ENCODE results near the gene PEX13. TPM values are rescaled to one million over a fixed set of nuclear protein-coding genes. Genes with fewer than 3 reads are reported as not detected.
A peak's percentile ranks its signal among the peaks of the same experiment; 100 is the strongest.

Gene PEX13
- total RNA-seq, 1 experiment from 2014 or later = 32.6 TPM

GRCh38 chr2:61057562-61057961, 40.0 kb downstream of the PEX13 start:
- H4K20me1 ChIP-seq (ENCODE audit: insufficient read depth, low read depth, low read length) = no peaks in the 10 kb centered on the region
- H3K27ac ChIP-seq (ENCODE audit: low read length) = no peak overlapping the region
- H3K36me3 ChIP-seq (ENCODE audit: insufficient read depth, low read length) = no peaks in the 10 kb centered on the region
- H3K9me3 ChIP-seq (ENCODE audit: low read length) = no peaks in the 10 kb centered on the region
- no peaks in the 10 kb centered on the region for H3K4me1 ChIP-seq (ENCODE audit: low read length)
- H3K9me2 ChIP-seq (replicated peaks; ENCODE audit: insufficient read depth, low read length) = no peaks in the 10 kb centered on the region
- no peak for DNase-seq
- no peak overlapping the region for H3K4me3 ChIP-seq (ENCODE audit: low read length)
- H3K27me3 ChIP-seq (ENCODE audit: low read length) = no peaks in the 10 kb centered on the region
- no peak overlapping the region for H3K9ac ChIP-seq (ENCODE audit: low read length)
- no peak overlapping the region for H2AFZ ChIP-seq (ENCODE audit: low read length)
- no peaks in the 10 kb centered on the region for H3K79me2 ChIP-seq (ENCODE audit: low read length)
- no peak overlapping the region for H3K4me2 ChIP-seq (ENCODE audit: low read depth, low read length, poor library complexity, severe bottlenecking)

- Histone ChIP-seq H2AFZ (ENCODE audit: low read length) (no peak overlapping the region), H3K27me3 (ENCODE audit: low read length) (no peaks in the 10 kb centered on the region), H3K27ac (ENCODE audit: low read length) (no peak overlapping the region), H3K4me2 (ENCODE audit: low read depth, low read length, poor library complexity, severe bottlenecking) (no peak overlapping the region), H4K20me1 (ENCODE audit: insufficient read depth, low read depth, low read length) (no peaks in the 10 kb centered on the region), H3K9me3 (ENCODE audit: low read length) (no peaks in the 10 kb centered on the region), H3K79me2 (ENCODE audit: low read length) (no peaks in the 10 kb centered on the region), H3K4me3 (ENCODE audit: low read length) (no peak overlapping the region), H3K9me2 (replicated peaks; ENCODE audit: insufficient read depth, low read length) (no peaks in the 10 kb centered on the region), H3K9ac (ENCODE audit: low read length) (no peak overlapping the region), H3K4me1 (ENCODE audit: low read length) (no peaks in the 10 kb centered on the region), H3K36me3 (ENCODE audit: insufficient read depth, low read length) (no peaks in the 10 kb centered on the region)
- no peak for DNase-seq
These were observed 41.9 kb downstream of the PEX13 start for GRCh38 chr2:61059382-61059781.

GRCh38 chr2:61065714-61066709, 48.5 kb downstream of the PEX13 start, which contains the start of gene SANBR:
TSS of gene SANBR (plus strand) at chr2:61065871. CDS start at chr2:61070351, 4,480 bp downstream.
- Histone ChIP-seq H2AFZ (ENCODE audit: low read length) (peak within 1 kb of the TSS; percentile 93), H3K36me3 (ENCODE audit: insufficient read depth, low read length) (peaks cover 8% of the 10 kb centered on the region), H3K27me3 (ENCODE audit: low read length) (no peaks in the 10 kb centered on the region), H3K4me2 (ENCODE audit: low read depth, low read length, poor library complexity, severe bottlenecking) (peak within 1 kb of the TSS; percentile 89), H3K9me2 (replicated peaks; ENCODE audit: insufficient read depth, low read length) (no peaks in the 10 kb centered on the region), H3K4me3 (ENCODE audit: low read length) (peak within 1 kb of the TSS; percentile 88), H3K79me2 (ENCODE audit: low read length) (peaks cover 36% of the 10 kb centered on the region), H3K4me1 (ENCODE audit: low read length) (peaks cover 18% of the 10 kb centered on the region), H3K9ac (ENCODE audit: low read length) (peak within 1 kb of the TSS; percentile 85), H4K20me1 (ENCODE audit: insufficient read depth, low read depth, low read length) (no peaks in the 10 kb centered on the region), H3K9me3 (ENCODE audit: low read length) (no peaks in the 10 kb centered on the region), H3K27ac (ENCODE audit: low read length) (peak within 1 kb of the TSS; percentile 19; the same call in 1 of the 2 replicates)
- peak; percentile 97 for DNase-seq

- Histone ChIP-seq H3K9me2 (replicated peaks; ENCODE audit: insufficient read depth, low read length) (no peaks in the 10 kb centered on the region), H3K4me3 (ENCODE audit: low read length) (no peak overlapping the region), H3K9me3 (ENCODE audit: low read length) (no peaks in the 10 kb centered on the region), H3K4me2 (ENCODE audit: low read depth, low read length, poor library complexity, severe bottlenecking) (no peak overlapping the region), H3K27ac (ENCODE audit: low read length) (no peak overlapping the region), H3K4me1 (ENCODE audit: low read length) (no peaks in the 10 kb centered on the region), H3K36me3 (ENCODE audit: insufficient read depth, low read length) (peaks cover 58% of the 10 kb centered on the region), H3K9ac (ENCODE audit: low read length) (no peak overlapping the region), H4K20me1 (ENCODE audit: insufficient read depth, low read depth, low read length) (no peaks in the 10 kb centered on the region), H3K27me3 (ENCODE audit: low read length) (no peaks in the 10 kb centered on the region), H3K79me2 (ENCODE audit: low read length) (peaks cover 13% of the 10 kb centered on the region), H2AFZ (ENCODE audit: low read length) (no peak overlapping the region)
- no peak for DNase-seq
These were observed 56.6 kb downstream of the PEX13 start for GRCh38 chr2:61074100-61074499.

GRCh38 chr2:61085883-61086282, 68.4 kb downstream of the PEX13 start:
- no peaks in the 10 kb centered on the region for H3K4me1 ChIP-seq (ENCODE audit: low read length)
- H3K4me2 ChIP-seq (ENCODE audit: low read depth, low read length, poor library complexity, severe bottlenecking) = no peak overlapping the region
- H3K9me3 ChIP-seq (ENCODE audit: low read length) = no peaks in the 10 kb centered on the region
- H3K9me2 ChIP-seq (replicated peaks; ENCODE audit: insufficient read depth, low read length) = no peaks in the 10 kb centered on the region
- H3K9ac ChIP-seq (ENCODE audit: low read length) = no peak overlapping the region
- H4K20me1 ChIP-seq (ENCODE audit: insufficient read depth, low read depth, low read length) = no peaks in the 10 kb centered on the region
- H3K79me2 ChIP-seq (ENCODE audit: low read length) = no peaks in the 10 kb centered on the region
- H3K27me3 ChIP-seq (ENCODE audit: low read length) = no peaks in the 10 kb centered on the region
- H3K27ac ChIP-seq (ENCODE audit: low read length) = no peak overlapping the region
- DNase-seq = no peak
- H2AFZ ChIP-seq (ENCODE audit: low read length) = no peak overlapping the region
- H3K36me3 ChIP-seq (ENCODE audit: insufficient read depth, low read length) = peaks cover 27% of the 10 kb centered on the region
- no peak overlapping the region for H3K4me3 ChIP-seq (ENCODE audit: low read length)

- Histone ChIP-seq H3K27me3 (ENCODE audit: low read length) (no peaks in the 10 kb centered on the region), H3K36me3 (ENCODE audit: insufficient read depth, low read length) (peaks cover 24% of the 10 kb centered on the region), H3K4me2 (ENCODE audit: low read depth, low read length, poor library complexity, severe bottlenecking) (no peak overlapping the region), H2AFZ (ENCODE audit: low read length) (no peak overlapping the region), H3K9me2 (replicated peaks; ENCODE audit: insufficient read depth, low read length) (no peaks in the 10 kb centered on the region), H3K9me3 (ENCODE audit: low read length) (no peaks in the 10 kb centered on the region), H3K4me1 (ENCODE audit: low read length) (no peaks in the 10 kb centered on the region), H3K27ac (ENCODE audit: low read length) (no peak overlapping the region), H3K9ac (ENCODE audit: low read length) (no peak overlapping the region), H4K20me1 (ENCODE audit: insufficient read depth, low read depth, low read length) (no peaks in the 10 kb centered on the region), H3K79me2 (ENCODE audit: low read length) (no peaks in the 10 kb centered on the region), H3K4me3 (ENCODE audit: low read length) (no peak overlapping the region)
- no peak for DNase-seq
These were observed 72.3 kb downstream of the PEX13 start for GRCh38 chr2:61089797-61090196.

- no peak overlapping the region for H2AFZ ChIP-seq (ENCODE audit: low read length)
- no peak overlapping the region for H3K9ac ChIP-seq (ENCODE audit: low read length)
- no peak overlapping the region for H3K27ac ChIP-seq (ENCODE audit: low read length)
- DNase-seq = no peak
- H3K4me3 ChIP-seq (ENCODE audit: low read length) = no peak overlapping the region
- no peak overlapping the region for H3K4me2 ChIP-seq (ENCODE audit: low read depth, low read length, poor library complexity, severe bottlenecking)
- H4K20me1 ChIP-seq (ENCODE audit: insufficient read depth, low read depth, low read length) = no peaks in the 10 kb centered on the region
- H3K9me2 ChIP-seq (replicated peaks; ENCODE audit: insufficient read depth, low read length) = no peaks in the 10 kb centered on the region
- no peaks in the 10 kb centered on the region for H3K27me3 ChIP-seq (ENCODE audit: low read length)
- no peaks in the 10 kb centered on the region for H3K4me1 ChIP-seq (ENCODE audit: low read length)
- H3K9me3 ChIP-seq (ENCODE audit: low read length) = no peaks in the 10 kb centered on the region
- no peaks in the 10 kb centered on the region for H3K79me2 ChIP-seq (ENCODE audit: low read length)
- H3K36me3 ChIP-seq (ENCODE audit: insufficient read depth, low read length) = peaks cover 19% of the 10 kb centered on the region
These were observed 72.9 kb downstream of the PEX13 start for GRCh38 chr2:61090386-61090921.

GRCh38 chr2:61091485-61091884, 74.0 kb downstream of the PEX13 start:
- Histone ChIP-seq H3K4me1 (ENCODE audit: low read length) (no peaks in the 10 kb centered on the region), H3K27me3 (ENCODE audit: low read length) (no peaks in the 10 kb centered on the region), H3K36me3 (ENCODE audit: insufficient read depth, low read length) (peaks cover 22% of the 10 kb centered on the region), H2AFZ (ENCODE audit: low read length) (no peak overlapping the region), H3K79me2 (ENCODE audit: low read length) (no peaks in the 10 kb centered on the region), H3K4me2 (ENCODE audit: low read depth, low read length, poor library complexity, severe bottlenecking) (no peak overlapping the region), H3K9me2 (replicated peaks; ENCODE audit: insufficient read depth, low read length) (no peaks in the 10 kb centered on the region), H3K9me3 (ENCODE audit: low read length) (no peaks in the 10 kb centered on the region), H3K4me3 (ENCODE audit: low read length) (no peak overlapping the region), H3K27ac (ENCODE audit: low read length) (no peak overlapping the region), H4K20me1 (ENCODE audit: insufficient read depth, low read depth, low read length) (no peaks in the 10 kb centered on the region), H3K9ac (ENCODE audit: low read length) (no peak overlapping the region)
- no peak for DNase-seq
